ENCODE measurements around the gene ZMYND8.

DNA sequence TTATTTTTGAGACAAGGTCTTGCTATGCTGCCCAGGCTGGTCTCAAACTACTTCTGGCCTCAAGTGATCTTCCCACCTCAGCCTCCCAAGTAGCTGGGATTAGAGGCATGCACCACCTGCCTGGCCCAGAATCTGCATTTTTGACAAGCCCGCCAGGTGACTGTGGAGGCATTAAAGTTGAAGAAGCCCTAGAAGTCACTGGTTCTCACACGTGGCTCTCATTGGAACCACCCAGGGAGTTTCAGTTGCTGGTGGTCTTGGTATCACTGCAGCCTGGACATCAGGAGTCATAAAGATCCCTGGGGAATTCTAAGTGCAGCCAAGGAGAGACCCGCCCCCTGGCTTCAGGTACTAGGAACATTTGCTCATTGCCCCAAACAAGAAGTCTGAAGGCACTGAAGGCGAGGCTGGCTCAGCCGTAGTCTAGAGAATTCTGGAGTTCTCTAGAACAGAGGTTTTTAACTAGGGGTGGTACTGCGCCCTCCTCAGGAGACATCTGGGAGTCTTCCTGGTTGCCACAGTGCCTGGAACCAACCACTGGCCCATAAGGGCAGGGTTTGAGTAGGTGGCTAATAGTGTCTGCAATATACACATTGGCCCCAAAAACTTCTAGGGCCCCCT, 182.8 kb downstream of the ZMYND8 start:
- no peak for TF ChIP-seq EZH2 (IDR thresholded peaks at IDR 0.05; ENCODE audit: low read depth)
- no peak for TF ChIP-seq CTCF (conservative IDR thresholded peaks at IDR 0.05)
